HG02852 (cell line): ENCODE data around the gene RCSD1.
A peak's percentile ranks its signal among the peaks of the same experiment; 100 is the strongest.
"Not testable (repeated sequence)": the region's sequence is repeated elsewhere in the genome, so short reads cannot be mapped to it uniquely, and the experiment has no call there.

ENCODE experiments used
- ATAC-seq: cut with Tn5 transposase; IDR thresholded peaks from one replicate; pipeline ENCODE4 v1.9.1; 2021; ENCODE audit warnings: mild to moderate bottlenecking, moderate library complexity; ENCODE audit not compliant: unreplicated experiment

The RCSD1 gene

GRCh38 chr1:167710836-167711235 is 80.8 kb downstream of the RCSD1 start:
- no peak for ATAC-seq

DNA sequence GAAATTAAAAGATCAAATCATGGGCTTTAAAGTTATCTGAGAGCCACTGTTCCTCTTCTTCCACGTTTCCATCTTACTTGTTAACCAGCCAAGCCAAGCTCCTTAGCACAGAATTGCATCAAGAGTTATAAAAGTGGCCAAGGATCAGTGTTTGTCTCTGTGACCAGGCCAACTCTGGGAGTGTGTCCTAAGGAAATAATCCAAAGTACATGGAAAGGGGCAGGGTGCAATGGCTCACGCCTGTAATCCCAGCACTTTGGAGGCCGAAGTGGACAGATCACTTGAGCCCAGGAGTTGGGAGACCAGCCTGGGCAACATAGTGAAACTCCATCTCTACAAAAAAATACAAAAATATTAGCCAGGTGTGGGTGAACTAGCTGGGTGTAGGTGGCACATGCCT is 81.8 kb downstream of the RCSD1 start:
- ATAC-seq: no peak

DNA sequence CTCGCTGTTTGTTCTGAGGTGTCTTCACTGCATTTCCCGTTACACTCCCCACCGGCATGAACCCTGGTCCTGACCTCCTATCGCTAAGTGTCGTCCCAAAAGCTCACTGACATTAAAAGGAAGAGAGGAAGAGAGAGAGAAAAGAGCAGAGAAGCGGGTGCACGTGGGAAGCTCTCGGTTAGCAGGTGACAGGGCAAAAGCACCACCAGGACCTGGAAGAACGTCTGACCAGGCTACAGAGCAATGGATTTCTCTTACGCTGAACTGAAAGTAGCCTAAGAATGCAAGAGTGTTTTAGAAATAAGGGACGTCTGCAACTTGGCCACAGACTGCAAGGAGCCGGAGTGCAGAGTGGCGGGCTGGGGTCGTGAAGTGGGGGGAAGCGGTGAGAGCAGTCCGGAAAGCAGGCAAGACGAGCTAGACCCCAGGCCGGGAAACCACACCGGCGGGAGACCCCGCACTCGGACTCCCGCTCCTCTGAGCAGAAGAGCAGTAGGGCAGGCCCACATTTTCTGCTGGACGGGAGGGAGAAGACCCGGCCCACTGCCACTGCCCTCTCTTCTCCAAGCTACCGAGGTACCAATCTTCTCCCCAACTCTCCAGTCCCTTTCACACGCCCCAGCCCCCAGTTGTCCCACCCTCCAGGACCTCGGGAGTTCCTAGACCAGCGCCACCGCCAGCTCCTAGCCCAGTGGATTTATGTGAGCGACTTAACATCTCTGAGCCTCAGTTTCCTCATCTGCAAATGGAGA is 83.5 kb downstream of the RCSD1 start:
- no peak for ATAC-seq

DNA sequence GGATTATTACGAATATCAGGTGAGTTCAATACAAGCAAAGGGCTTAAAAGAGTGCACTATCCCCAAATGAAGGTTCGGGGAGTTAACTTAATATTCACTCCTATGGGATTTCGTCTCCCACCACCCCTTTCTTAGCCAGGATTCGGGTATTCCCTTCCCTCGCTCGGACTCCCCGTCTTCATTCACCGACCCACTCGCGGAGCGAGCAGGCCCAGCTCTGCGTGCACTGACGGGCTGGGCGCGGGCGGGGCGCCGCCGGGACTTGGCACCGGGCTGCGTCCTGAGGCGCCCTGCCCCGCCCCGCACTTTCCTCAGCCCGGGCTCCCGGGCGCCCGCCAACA is 84.0 kb downstream of the RCSD1 start:
- ATAC-seq: no peak

- ATAC-seq: peak; percentile 50
Measured at GRCh38 chr1:167714439-167715156, 84.6 kb downstream of the RCSD1 start.

- peak; percentile 34 for ATAC-seq
Measured at GRCh38 chr1:167715157-167715999, 85.3 kb downstream of the RCSD1 start.

DNA sequence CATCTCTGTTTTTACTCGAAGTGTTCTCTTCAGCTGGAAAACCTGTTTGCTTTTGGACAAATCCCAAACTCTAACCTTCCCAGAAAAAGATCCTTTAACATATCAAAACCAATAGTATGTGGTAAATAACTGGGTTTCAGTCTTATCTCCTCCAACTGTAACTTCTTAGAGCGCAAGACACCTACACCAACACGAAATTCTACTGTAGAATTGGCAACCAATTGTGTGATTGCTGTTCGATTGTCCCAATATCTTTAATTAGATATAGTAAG is 85.9 kb downstream of the RCSD1 start:
- ATAC-seq: no peak

GRCh38 chr1:167717351-167717750 is 87.3 kb downstream of the RCSD1 start:
- ATAC-seq: no peak

- no peak for ATAC-seq
Measured at GRCh38 chr1:167718914-167719691, 89.1 kb downstream of the RCSD1 start.

GRCh38 chr1:167719715-167720421 is 89.8 kb downstream of the RCSD1 start:
- not testable (repeated sequence) for ATAC-seq

DNA sequence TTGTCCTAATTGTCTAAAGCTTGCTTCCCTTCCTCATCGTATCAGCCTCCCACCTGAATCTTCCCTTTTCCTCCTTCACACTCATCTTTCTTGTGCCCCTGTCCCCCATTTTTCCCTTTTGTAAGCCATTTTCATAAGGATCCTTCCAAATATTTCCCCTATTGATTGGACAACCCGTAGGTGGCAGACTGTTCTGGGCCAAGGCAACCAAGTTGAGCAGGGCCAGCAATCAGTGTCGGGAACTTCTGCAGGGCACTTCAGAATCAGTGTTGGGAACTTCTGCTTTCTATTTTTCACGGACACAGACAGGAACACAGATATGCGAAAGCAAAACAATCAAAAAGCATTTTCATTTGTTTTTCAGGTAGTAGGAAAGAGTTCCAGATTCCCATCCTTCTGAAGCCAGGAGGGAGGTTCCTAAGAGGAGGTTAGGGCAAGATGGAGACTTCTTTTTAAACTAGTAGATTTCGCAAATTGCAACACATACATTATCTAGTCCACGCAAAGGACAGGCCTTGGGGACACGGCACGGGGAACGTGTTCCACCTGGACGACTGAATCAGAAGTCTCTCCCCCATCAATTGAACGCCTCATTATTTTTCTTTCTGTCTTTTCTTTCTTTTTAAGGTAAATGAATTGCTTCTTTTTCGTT is 91.1 kb downstream of the RCSD1 start:
- ATAC-seq: no peak

DNA sequence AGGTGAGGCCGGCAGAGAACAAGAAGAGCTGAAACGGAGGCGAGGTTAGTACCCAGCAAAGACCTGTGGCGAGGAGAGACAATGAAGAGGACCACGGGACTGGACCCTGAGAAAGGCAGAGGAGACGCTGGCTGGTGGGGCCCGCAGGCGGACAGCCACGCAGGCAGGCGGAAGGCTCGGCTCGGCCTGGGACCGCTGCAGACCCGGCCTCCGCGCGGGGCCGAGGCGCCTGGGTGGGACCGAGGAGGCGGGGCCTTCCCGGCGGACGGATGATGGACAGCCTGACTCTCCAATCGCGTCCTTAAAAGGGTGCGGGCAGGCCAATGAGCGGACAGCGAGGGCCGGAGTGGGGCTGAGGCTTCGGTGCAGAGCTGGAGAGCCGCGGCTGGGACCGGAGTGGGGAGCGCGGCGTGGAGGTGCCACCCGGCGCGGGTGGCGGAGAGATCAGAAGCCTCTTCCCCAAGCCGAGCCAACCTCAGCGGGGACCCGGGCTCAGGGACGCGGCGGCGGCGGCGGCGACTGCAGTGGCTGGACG is 91.7 kb downstream of the RCSD1 start, which contains the start of gene MPZL1:
MPZL1 (plus strand) TSS at position 366 of the 535 bp plus-strand sequence. CDS start 170 bp downstream, outside the sequence.
- peak; percentile 91 for ATAC-seq

DNA sequence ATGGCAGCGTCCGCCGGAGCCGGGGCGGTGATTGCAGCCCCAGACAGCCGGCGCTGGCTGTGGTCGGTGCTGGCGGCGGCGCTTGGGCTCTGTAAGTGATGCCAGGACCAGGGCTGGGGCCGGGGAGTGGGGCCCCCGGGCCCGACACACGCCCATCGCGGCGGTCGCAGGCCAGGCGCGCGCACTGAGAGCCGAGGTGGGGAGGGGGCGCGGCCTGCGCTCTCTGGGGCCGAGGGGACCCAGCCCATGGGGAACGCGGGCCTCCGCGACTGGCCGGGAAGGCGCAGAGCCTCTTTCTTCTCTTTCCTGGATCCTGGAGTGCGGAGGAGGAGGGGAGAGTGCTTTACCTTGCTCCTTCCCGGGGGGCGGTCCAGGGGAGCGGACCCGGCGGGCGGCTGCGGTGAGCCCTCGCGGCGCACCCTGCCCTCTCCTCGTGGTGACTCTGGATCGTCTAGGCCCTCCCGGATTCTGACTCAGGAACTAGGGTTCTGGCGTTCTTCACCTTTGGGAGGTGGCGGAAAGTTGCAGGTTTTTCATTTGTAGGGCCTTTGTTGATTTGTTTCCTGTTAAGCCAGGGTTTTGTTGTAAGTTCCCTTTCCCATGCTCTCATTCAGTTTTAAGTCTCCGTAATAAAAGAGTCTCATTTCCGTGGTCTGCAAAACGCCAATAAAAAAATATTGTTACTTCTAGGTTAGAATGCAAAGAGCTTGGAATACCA is 92.3 kb downstream of the RCSD1 start:
- peak; percentile 34 for ATAC-seq

GRCh38 chr1:167722870-167723251 is 92.8 kb downstream of the RCSD1 start:
- ATAC-seq: no peak

GRCh38 chr1:167723707-167724323 is 93.8 kb downstream of the RCSD1 start:
- ATAC-seq: no peak

GRCh38 chr1:167726008-167726407 is 96.0 kb downstream of the RCSD1 start:
- ATAC-seq: no peak

GRCh38 chr1:167728818-167729410 is 98.9 kb downstream of the RCSD1 start:
- ATAC-seq: no peak

GRCh38 chr1:167734227-167734626 is 104.2 kb downstream of the RCSD1 start:
- ATAC-seq: no peak
